ENCODE results near the gene FASTKD2. TPM values are rescaled to one million over a fixed set of nuclear protein-coding genes. Genes with fewer than 3 reads are reported as not detected.

The FASTKD2 gene
- total and polyA plus RNA-seq, 10 donors, result 8.9 to 27.1 (median 20.7) TPM

DNA sequence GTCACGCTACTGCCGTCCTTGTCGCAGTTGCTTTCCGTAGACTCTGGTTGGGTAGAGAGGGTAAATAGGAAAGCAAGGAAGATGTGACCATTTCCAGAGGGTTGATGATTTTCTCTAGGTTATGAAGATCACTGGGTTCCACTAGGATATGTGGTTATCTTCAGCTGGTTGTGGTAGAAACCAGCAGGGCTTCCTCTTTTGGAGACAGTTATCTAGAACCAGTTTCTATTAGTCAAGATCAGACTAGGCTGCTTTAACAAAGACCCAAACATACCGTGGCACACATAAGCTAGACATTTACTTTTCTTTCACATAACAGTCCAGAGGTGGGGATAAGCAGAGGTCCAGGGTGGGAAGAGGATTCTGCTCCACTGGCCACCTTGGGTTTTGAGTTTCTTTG lies 59.6 kb downstream of the FASTKD2 start:
- Histone ChIP-seq H3K4me1 (peaks cover 0 to 5% (median 0%) of the 10 kb centered on the region in 6 donors), H3K9me3 (no peaks in the 10 kb centered on the region), H3K36me3 (no peaks in the 10 kb centered on the region), H3K27me3 (replicated peaks in 1 of 7) (no peaks in the 10 kb centered on the region), H3K4me3 (no peak overlapping the region), H3K27ac (no peak overlapping the region)
- 91 to 94% (median 93%) methylated on average over 5 of the region's 5 CpGs for whole genome bisulfite sequencing, 5 donors
- no peak for DNase-seq
- intact Hi-C loops (cut with DNase I; ENCODE audit: low total_unique reads), result no loop called here
- TF ChIP-seq POLR2A (IDR thresholded peaks at IDR 0.05) (no peak), POLR2AphosphoS5 (IDR thresholded peaks at IDR 0.05) (no peak)
- TF ChIP-seq, protein P1, sequence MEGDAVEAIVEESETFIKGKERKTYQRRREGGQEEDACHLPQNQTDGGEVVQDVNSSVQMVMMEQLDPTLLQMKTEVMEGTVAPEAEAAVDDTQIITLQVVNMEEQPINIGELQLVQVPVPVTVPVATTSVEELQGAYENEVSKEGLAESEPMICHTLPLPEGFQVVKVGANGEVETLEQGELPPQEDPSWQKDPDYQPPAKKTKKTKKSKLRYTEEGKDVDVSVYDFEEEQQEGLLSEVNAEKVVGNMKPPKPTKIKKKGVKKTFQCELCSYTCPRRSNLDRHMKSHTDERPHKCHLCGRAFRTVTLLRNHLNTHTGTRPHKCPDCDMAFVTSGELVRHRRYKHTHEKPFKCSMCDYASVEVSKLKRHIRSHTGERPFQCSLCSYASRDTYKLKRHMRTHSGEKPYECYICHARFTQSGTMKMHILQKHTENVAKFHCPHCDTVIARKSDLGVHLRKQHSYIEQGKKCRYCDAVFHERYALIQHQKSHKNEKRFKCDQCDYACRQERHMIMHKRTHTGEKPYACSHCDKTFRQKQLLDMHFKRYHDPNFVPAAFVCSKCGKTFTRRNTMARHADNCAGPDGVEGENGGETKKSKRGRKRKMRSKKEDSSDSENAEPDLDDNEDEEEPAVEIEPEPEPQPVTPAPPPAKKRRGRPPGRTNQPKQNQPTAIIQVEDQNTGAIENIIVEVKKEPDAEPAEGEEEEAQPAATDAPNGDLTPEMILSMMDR (IDR thresholded peaks at IDR 0.05 in 8 of 11, conservative IDR thresholded peaks at IDR 0.05 in 3 of 11), result no peak

DNA sequence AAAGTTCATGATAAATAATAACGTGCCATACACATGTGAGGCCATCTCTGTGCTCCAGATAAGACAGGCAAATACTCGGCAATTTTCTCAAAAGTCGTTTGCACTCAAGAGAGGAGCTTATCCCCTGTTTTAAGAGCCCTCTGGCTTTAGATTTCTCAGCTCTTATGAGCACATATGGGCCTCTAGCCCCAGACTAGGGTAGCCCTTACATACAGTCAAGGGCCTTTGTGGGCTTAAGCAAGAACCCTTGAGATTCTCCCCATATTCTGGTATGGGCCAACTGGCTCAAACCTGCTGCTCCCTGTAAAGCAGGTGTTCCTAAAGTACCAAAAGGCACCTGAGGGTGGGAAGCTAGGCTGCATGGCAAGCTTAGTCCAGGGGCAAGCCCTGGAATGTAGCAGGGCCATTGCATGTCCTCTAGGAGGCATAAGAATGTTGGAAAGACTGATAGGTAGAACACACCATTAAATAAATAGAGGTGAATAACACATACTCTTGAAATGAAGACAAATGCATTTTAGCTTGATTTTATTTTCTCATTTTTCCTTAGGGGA lies 66.1 kb downstream of the FASTKD2 start:
- no peak overlapping the region for H3K27ac ChIP-seq
- H3K4me3 ChIP-seq, result no peak overlapping the region
- H3K4me1 ChIP-seq, result no peaks in the 10 kb centered on the region
- H3K36me3 ChIP-seq, result no peaks in the 10 kb centered on the region
- WGBS, 5 donors, result 65 to 93% (median 88%) methylated on average over 3 of the region's 3 CpGs
- intact Hi-C loops (cut with DNase I; ENCODE audit: low total_unique reads), result no loop called here
- DNase-seq, result no peak
- TF ChIP-seq, protein P1 (IDR thresholded peaks at IDR 0.05 in 8 of 11, conservative IDR thresholded peaks at IDR 0.05 in 3 of 11), result no peak
- no peak for TF ChIP-seq POLR2A (IDR thresholded peaks at IDR 0.05)
- TF ChIP-seq POLR2AphosphoS5 (IDR thresholded peaks at IDR 0.05), result no peak
- H3K27me3 ChIP-seq (replicated peaks in 1 of 7), result no peaks in the 10 kb centered on the region
- peaks cover 0 to 15% (median 10%) of the 10 kb centered on the region in 8 donors for H3K9me3 ChIP-seq

DNA sequence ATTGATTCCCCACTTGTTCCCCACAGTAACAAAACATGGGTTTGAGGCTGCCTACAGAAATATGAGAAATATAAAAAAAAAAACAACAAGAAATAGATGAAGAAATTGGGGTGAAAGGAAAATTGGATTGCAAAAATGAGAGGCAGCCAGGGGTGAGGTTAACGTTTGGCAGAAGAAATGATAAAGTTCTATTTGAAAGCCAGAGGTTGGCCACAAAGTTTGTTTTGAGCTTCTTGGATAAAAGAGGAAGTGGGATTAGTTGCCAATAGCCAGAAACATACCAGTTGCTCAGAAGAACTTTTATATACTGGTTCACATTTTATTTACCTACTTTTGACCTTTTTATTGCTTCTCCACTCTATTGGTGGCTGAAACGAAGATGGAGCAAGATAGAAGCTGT lies 67.5 kb downstream of the FASTKD2 start:
- H3K27me3 ChIP-seq (replicated peaks in 1 of 7), result no peaks in the 10 kb centered on the region
- H3K27ac ChIP-seq, result no peak overlapping the region
- no peak for DNase-seq
- H3K4me1 ChIP-seq, result no peaks in the 10 kb centered on the region
- H3K4me3 ChIP-seq, result no peak overlapping the region
- H3K36me3 ChIP-seq, result no peaks in the 10 kb centered on the region
- WGBS, 5 donors, result 42 to 53% (median 47%) methylated on average over 2 of the region's 2 CpGs
- no peak for TF ChIP-seq POLR2AphosphoS5 (IDR thresholded peaks at IDR 0.05)
- TF ChIP-seq, protein P1 (IDR thresholded peaks at IDR 0.05 in 8 of 11, conservative IDR thresholded peaks at IDR 0.05 in 3 of 11), result no peak
- no peak for TF ChIP-seq POLR2A (IDR thresholded peaks at IDR 0.05)
- peaks cover 0 to 15% (median 10%) of the 10 kb centered on the region in 8 donors for H3K9me3 ChIP-seq
- intact Hi-C loops (cut with DNase I; ENCODE audit: low total_unique reads), result no loop called here

DNA sequence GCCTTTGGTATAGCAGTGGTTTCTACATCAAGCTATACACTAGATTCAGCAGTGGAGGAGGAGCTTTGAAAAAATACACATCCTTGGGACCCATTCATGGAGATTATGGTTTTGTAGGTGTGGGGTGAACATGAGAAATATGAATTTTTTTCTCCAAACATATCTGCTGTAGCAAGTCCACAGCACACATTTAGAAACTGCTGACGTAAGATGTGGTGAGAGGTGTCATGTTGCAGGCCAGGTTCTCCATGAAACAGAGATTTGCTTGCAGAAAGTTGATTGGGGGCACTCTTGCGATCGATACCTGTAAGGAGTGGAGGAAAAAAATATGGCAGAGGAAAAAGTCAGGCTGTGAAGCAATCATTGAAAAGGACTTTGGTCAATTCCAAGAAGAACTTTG lies 67.9 kb downstream of the FASTKD2 start:
- Histone ChIP-seq H3K27me3 (replicated peaks in 1 of 7) (no peaks in the 10 kb centered on the region), H3K27ac (no peak overlapping the region), H3K4me3 (no peak overlapping the region), H3K36me3 (no peaks in the 10 kb centered on the region), H3K9me3 (peaks cover 0 to 15% (median 10%) of the 10 kb centered on the region in 8 donors), H3K4me1 (no peaks in the 10 kb centered on the region)
- no peak for DNase-seq
- TF ChIP-seq POLR2A (IDR thresholded peaks at IDR 0.05) (no peak), POLR2AphosphoS5 (IDR thresholded peaks at IDR 0.05) (no peak)
- TF ChIP-seq, protein P1 (IDR thresholded peaks at IDR 0.05 in 8 of 11, conservative IDR thresholded peaks at IDR 0.05 in 3 of 11), result no peak
- intact Hi-C loops (cut with DNase I; ENCODE audit: low total_unique reads), result no loop called here
- WGBS, 5 donors, result 83 to 96% (median 90%) methylated on average over 3 of the region's 3 CpGs

Data from spleen (tissue), 11 donors.